Liver (tissue), 9 donors: ENCODE data around the gene PLCB1. TPM values are rescaled to one million over a fixed set of nuclear protein-coding genes. Genes with fewer than 3 reads are reported as not detected.
A peak's percentile ranks its signal among the peaks of the same experiment; 100 is the strongest.

Experiments used
- DNase-seq: peaks from one replicate; pipeline ENCODE4 v3.0.0-alpha.2; 2017; ENCODE audit warnings: low spot score
- H3K27ac ChIP-seq, 2 donors: one replicate each; pipeline ENCODE4 v1.7.0; 2013; ENCODE audit warnings: inconsistent platforms in 2 of 2, low read length in 2 of 2, control low read depth in 1 of 2, low read depth in 1 of 2, mild to moderate bottlenecking in 1 of 2
- H3K27me3 ChIP-seq, 4 donors: one replicate each; pipeline versions ENCODE4 v1.6.1 to v1.7.0; 2013; ENCODE audit warnings: low read length in 3 of 4, inconsistent platforms in 1 of 4, mild to moderate bottlenecking in 1 of 4, moderate library complexity in 1 of 4; ENCODE audit not compliant: control insufficient read depth in 4 of 4, insufficient read depth in 4 of 4
- H3K36me3 ChIP-seq, 4 donors: one replicate each; pipeline versions ENCODE4 v1.6.1 to v1.7.0; 2013; ENCODE audit warnings: low read length in 3 of 4, mild to moderate bottlenecking in 3 of 4, low read depth in 1 of 4, moderate library complexity in 1 of 4; ENCODE audit not compliant: control insufficient read depth in 4 of 4, insufficient read depth in 3 of 4
- H3K4me1 ChIP-seq, 4 donors: one replicate each; pipeline versions ENCODE4 v1.6.1 to v1.7.0; 2013; ENCODE audit warnings: low read length in 3 of 4, mild to moderate bottlenecking in 3 of 4, moderate library complexity in 1 of 4; ENCODE audit not compliant: control insufficient read depth in 4 of 4, insufficient read depth in 4 of 4
- H3K4me3 ChIP-seq, 3 donors: one replicate each; pipeline versions ENCODE4 v1.6.1 to v1.7.0; 2013; ENCODE audit warnings: low read length in 3 of 3, control low read depth in 1 of 3, low read depth in 1 of 3, mild to moderate bottlenecking in 1 of 3
- H3K9ac ChIP-seq, 2 donors: one replicate each; pipeline ENCODE4 v1.7.0; 2013; ENCODE audit warnings: low read length in 2 of 2, mild to moderate bottlenecking in 2 of 2, moderate library complexity in 2 of 2, control low read depth in 1 of 2, low read depth in 1 of 2
- H3K9me3 ChIP-seq, 4 donors: one replicate each; pipeline versions ENCODE4 v1.6.1 to v1.7.0; 2013; ENCODE audit warnings: low read length in 3 of 4; ENCODE audit not compliant: control insufficient read depth in 4 of 4
- ATF3 ChIP-seq: IDR thresholded peaks from 2 replicates; pipeline ENCODE4 v1.6.1; 2016; ENCODE audit warnings: antibody characterized with exemption
- CTCF ChIP-seq: fragments of 150-350 bp; IDR thresholded peaks from 2 replicates; pipeline ENCODE4 v1.5.1; 2017; ENCODE audit warnings: improper control_type of control experiment, low read depth, low read length; ENCODE audit not compliant: missing input control
- EGR1 ChIP-seq, 2 donors: IDR thresholded peaks; 2 replicates each; pipeline ENCODE4 v1.6.1; 2016 to 2018; ENCODE audit warnings: antibody characterized with exemption in 2 of 2, low read depth in 2 of 2
- FOXA1 ChIP-seq: IDR thresholded peaks from 2 replicates; pipeline ENCODE4 v1.6.1; 2016; ENCODE audit warnings: antibody characterized with exemption
- FOXA2 ChIP-seq: IDR thresholded peaks from 2 replicates; pipeline ENCODE4 v1.6.1; 2016; ENCODE audit warnings: antibody characterized with exemption
- GABPA ChIP-seq, 2 donors: IDR thresholded peaks in 1 of 2; conservative IDR thresholded peaks in 1 of 2; 2 replicates each; pipeline ENCODE4 v1.6.1; 2016; ENCODE audit warnings: antibody characterized with exemption in 2 of 2, mild to moderate bottlenecking in 1 of 2, moderate library complexity in 1 of 2
- HNF4A ChIP-seq, 2 donors: conservative IDR thresholded peaks; 2 replicates each; pipeline ENCODE4 v1.6.1; 2016; ENCODE audit warnings: antibody characterized with exemption in 2 of 2, mild to moderate bottlenecking in 2 of 2
- HNF4G ChIP-seq: IDR thresholded peaks from 2 replicates; pipeline ENCODE4 v1.6.1; 2016; ENCODE audit warnings: antibody characterized with exemption
- JUND ChIP-seq, 2 donors: IDR thresholded peaks; 2 replicates each; pipeline ENCODE4 v1.6.1; 2016; ENCODE audit warnings: antibody characterized with exemption in 2 of 2
- MAX ChIP-seq: IDR thresholded peaks from 2 replicates; pipeline ENCODE4 v1.6.1; 2016; ENCODE audit warnings: antibody characterized with exemption
- NR2F2 ChIP-seq: IDR thresholded peaks from 2 replicates; pipeline ENCODE4 v1.6.1; 2016; ENCODE audit warnings: antibody characterized with exemption
- RAD21 ChIP-seq, 2 donors: IDR thresholded peaks; 2 replicates each; pipeline ENCODE4 v1.6.1; 2016; ENCODE audit warnings: antibody characterized with exemption in 2 of 2, mild to moderate bottlenecking in 2 of 2
- REST ChIP-seq: IDR thresholded peaks from 2 replicates; pipeline ENCODE4 v1.6.1; 2016; ENCODE audit warnings: antibody characterized with exemption, mild to moderate bottlenecking
- RXRA ChIP-seq, 2 donors: IDR thresholded peaks; 2 replicates each; pipeline ENCODE4 v1.6.1; 2017 to 2018; ENCODE audit warnings: antibody characterized with exemption in 2 of 2, mild to moderate bottlenecking in 1 of 2
- SP1 ChIP-seq: IDR thresholded peaks from 2 replicates; pipeline ENCODE4 v1.6.1; 2018; ENCODE audit warnings: antibody characterized with exemption, mild to moderate bottlenecking
- TAF1 ChIP-seq: conservative IDR thresholded peaks from 2 replicates; pipeline ENCODE4 v1.6.1; 2016; ENCODE audit warnings: antibody characterized with exemption, mild to moderate bottlenecking
- YY1 ChIP-seq: IDR thresholded peaks from 2 replicates; pipeline ENCODE4 v1.6.1; 2016; ENCODE audit warnings: antibody characterized with exemption, mild to moderate bottlenecking
- ZBTB33 ChIP-seq: IDR thresholded peaks from 2 replicates; pipeline ENCODE4 v1.6.1; 2016; ENCODE audit warnings: antibody characterized with exemption
- polyA plus RNA-seq, 2 donors: library from polyadenylated mRNA; stranded (reverse) in 1 of 2; unstranded in 1 of 2; fragments of 200-250 nt in 1 of 2; fragments of >200 nt in 1 of 2; fragmentation: Nextera tagmentation in 1 of 2; extraction: Ambion mirVana in 1 of 2; gene quantifications; one replicate each; pipeline versions ENCODE4 v1.2.1 to v1.2.3, GENCODE V29; 2013 to 2015
- total RNA-seq, 2 donors: library from RNA; depleted of rRNA; stranded (reverse); fragments of >200 nt; gene quantifications; one replicate each; pipeline ENCODE4 v1.2.3, GENCODE V29; 2014
- donor health status: healthy.
- donor health status: healthy.
- donor health status: healthy.
- donor health status: healthy.
- donor health status: healthy.

PLCB1 gene
- total and polyA plus RNA-seq, 4 donors: 3.7 to 13.5 (median 5.9) TPM

- TF ChIP-seq CTCF (no peak), FOXA2 (no peak), YY1 (no peak), RXRA (IDR thresholded peaks at IDR 0.05) (no peak), FOXA1 (no peak)
Measured at GRCh38 chr20:8413691-8414090, 281.6 kb downstream of the PLCB1 start (continued).

- Histone ChIP-seq H3K4me3 (no peak overlapping the region), H3K9ac (no peak overlapping the region), H3K27ac (no peak overlapping the region), H3K9me3 (no peaks in the 10 kb centered on the region), H3K27me3 (no peaks in the 10 kb centered on the region), H3K4me1 (peaks cover 0 to 5% (median 0%) of the 10 kb centered on the region in 4 donors), H3K36me3 (no peaks in the 10 kb centered on the region)
- TF ChIP-seq HNF4A (conservative IDR thresholded peaks at IDR 0.05) (peak; percentile 47 to 65), ZBTB33 (peak; percentile 59), MAX (peak; percentile 45), FOXA2 (peak; percentile 76), YY1 (peak; percentile 66), HNF4G (no peak), JUND (IDR thresholded peaks at IDR 0.05) (peak; percentile 98), SP1 (no peak), REST (no peak), ATF3 (peak; percentile 91), FOXA1 (no peak), TAF1 (no peak), CTCF (no peak), RXRA (IDR thresholded peaks at IDR 0.05) (peak; percentile 53 to 87), NR2F2 (no peak), GABPA (IDR thresholded peaks at IDR 0.05 in 1 of 2, conservative IDR thresholded peaks at IDR 0.05 in 1 of 2) (no peak), RAD21 (IDR thresholded peaks at IDR 0.05) (peak in 1 of 2 donors; percentile 40), EGR1 (IDR thresholded peaks at IDR 0.05; ENCODE audit: low read depth in 2 of 2) (peak in 1 of 2 donors; percentile 41)
- DNase-seq: no peak
Measured at GRCh38 chr20:8414586-8415274, 282.7 kb downstream of the PLCB1 start.
